Mucosa of rectum (tissue), 2 donors: ENCODE data around the gene MINK1.
"Not testable (repeated sequence)": the region's sequence is repeated elsewhere in the genome, so short reads cannot be mapped to it uniquely, and the experiment has no call there.

Source experiments
- H3K27ac ChIP-seq, 2 donors: one replicate each; pipeline ENCODE4 v1.7.0; 2013; ENCODE audit warnings: inconsistent platforms in 2 of 2, low read depth in 2 of 2, low read length in 2 of 2
- H3K27me3 ChIP-seq, 2 donors: one replicate each; pipeline ENCODE4 v1.7.0; 2013; ENCODE audit warnings: low read length in 2 of 2; ENCODE audit not compliant: control insufficient read depth in 2 of 2, insufficient read depth in 2 of 2
- H3K36me3 ChIP-seq, 2 donors: one replicate each; pipeline ENCODE4 v1.7.0; 2013; ENCODE audit warnings: low read length in 2 of 2; ENCODE audit not compliant: control insufficient read depth in 2 of 2, insufficient read depth in 2 of 2
- H3K4me1 ChIP-seq, 2 donors: one replicate each; pipeline ENCODE4 v1.7.0; 2013; ENCODE audit warnings: low read length in 2 of 2, mild to moderate bottlenecking in 1 of 2; ENCODE audit not compliant: control insufficient read depth in 2 of 2, insufficient read depth in 2 of 2
- H3K4me3 ChIP-seq, 2 donors: one replicate each; pipeline ENCODE4 v1.7.0; 2013; ENCODE audit warnings: low read length in 2 of 2
- H3K9ac ChIP-seq, 2 donors: one replicate each; pipeline ENCODE4 v1.7.0; 2013; ENCODE audit warnings: low read length in 2 of 2, low read depth in 1 of 2, mild to moderate bottlenecking in 1 of 2
- H3K9me3 ChIP-seq, 2 donors: one replicate each; pipeline ENCODE4 v1.7.0; 2013; ENCODE audit warnings: low read length in 2 of 2; ENCODE audit not compliant: control insufficient read depth in 2 of 2
- donor health status: healthy.
- donor health status: Normal muscosa, but diverticular disease.

MINK1 gene

DNA sequence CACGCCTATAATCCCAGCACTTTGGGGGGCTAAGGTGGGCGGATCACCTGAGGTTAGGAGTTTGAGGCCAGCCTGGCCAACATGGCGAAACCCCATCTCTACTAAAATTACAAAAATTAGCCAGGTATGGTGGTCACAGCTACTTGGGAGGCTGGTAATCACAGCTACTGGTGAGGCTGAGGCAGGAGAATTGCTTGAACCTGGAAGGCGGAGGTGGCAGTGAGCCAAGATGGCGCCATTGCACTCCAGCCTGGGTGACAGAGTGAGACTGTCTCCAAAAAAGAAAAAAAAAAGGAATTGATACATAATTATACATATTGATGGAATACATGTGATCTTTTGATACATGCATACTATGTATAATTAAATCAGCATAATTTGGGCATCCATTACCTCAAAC, 34.4 kb downstream of the MINK1 start:
- H3K36me3 ChIP-seq, H3K27ac ChIP-seq, H3K27me3 ChIP-seq, H3K4me1 ChIP-seq, H3K4me3 ChIP-seq, H3K9ac ChIP-seq, H3K9me3 ChIP-seq: not testable (repeated sequence)

DNA sequence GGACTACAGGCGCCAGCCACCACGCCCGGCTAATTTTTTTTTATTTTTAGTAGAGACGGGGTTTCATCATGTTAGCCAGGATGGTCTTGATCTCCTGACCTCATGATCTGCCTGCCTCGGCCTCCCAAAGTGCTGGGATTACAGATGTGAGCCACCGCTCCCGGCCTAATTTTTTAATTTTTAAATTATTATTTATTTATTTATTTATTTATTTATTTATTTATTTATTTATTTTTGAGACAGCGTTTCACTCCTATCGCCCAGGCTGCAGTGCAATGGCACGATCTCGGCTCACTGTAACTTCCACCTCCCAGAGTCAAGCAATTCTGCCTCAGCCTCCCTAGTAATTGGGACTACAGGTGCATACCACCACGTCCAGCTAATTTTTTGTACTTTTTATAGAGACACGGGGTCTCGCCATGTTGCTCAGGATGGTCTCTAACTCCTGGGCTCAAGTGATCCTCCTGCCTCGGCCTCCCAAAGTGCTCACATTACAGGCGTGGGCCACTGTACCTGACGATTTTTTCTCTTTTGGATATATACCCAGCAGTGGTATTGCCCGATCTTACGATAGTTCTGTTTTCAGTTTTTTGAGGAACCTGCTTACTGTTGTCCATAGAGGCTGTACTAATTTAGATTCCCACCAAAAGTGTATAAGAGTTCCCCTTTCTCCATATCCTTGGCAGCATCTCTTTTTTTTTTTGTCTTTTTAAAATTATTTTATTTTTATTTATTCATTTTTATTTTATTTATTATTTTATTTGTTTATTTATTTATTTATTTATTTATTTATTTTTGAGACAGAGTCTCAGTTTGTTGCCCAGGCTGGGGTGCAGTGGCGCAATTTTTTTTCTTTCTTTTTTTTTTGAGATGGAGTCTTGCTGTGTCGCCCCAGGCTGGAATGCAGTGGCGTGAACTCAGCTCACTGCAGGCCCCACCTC, 36.2 kb downstream of the MINK1 start:
- not testable (repeated sequence) for H3K4me3 ChIP-seq, H3K9me3 ChIP-seq, H3K36me3 ChIP-seq, H3K27me3 ChIP-seq, H3K27ac ChIP-seq, H3K4me1 ChIP-seq, H3K9ac ChIP-seq

DNA sequence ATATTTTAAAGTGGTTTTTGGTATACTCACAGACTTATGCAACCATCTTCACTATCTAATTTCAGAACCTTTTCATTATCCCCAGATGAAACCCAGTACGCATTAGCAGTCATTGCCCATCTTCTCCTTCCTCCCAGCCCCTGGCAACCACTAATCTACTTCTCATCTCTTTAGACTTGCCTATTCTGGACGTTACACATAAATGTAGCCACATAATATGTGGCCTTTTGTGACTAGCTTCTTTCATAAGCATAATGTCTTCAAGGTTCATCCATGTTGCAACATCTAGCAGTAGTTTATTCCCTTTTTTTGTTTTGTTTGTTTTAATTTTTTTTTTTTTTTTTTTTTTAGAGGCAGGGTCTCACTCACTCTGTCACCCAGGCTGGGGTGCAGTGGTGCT, 37.7 kb downstream of the MINK1 start:
- H3K4me1 ChIP-seq: no peaks in the 10 kb centered on the region
- H3K9ac ChIP-seq: no peak overlapping the region
- H3K27ac ChIP-seq: no peak overlapping the region
- H3K27me3 ChIP-seq: no peaks in the 10 kb centered on the region
- H3K4me3 ChIP-seq: no peak overlapping the region
- H3K36me3 ChIP-seq: peaks cover 0 to 8% of the 10 kb centered on the region in 2 donors
- H3K9me3 ChIP-seq: no peaks in the 10 kb centered on the region

DNA sequence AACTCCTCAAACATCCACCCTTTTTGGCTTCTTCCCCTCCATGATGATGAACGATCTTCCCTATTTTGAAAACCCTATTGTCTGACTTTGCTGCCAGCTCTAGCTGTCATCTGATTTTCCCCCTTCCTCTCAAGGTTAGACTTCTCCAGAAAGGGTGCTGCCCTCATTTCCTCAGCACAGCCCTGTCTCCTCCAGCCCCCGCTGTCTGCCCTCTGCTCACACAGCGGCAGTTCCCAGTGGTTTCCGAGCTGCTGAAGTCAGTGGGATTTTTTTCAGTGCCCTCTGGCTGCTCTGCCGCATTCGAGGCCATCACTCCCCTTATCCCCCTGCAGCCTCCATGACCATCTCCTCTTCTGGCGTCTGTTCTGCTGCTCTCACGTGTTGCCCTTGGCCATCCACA, 39.6 kb downstream of the MINK1 start:
- Histone ChIP-seq H3K36me3 (peaks cover 4 to 5% of the 10 kb centered on the region in 2 donors), H3K27ac (no peak overlapping the region)

DNA sequence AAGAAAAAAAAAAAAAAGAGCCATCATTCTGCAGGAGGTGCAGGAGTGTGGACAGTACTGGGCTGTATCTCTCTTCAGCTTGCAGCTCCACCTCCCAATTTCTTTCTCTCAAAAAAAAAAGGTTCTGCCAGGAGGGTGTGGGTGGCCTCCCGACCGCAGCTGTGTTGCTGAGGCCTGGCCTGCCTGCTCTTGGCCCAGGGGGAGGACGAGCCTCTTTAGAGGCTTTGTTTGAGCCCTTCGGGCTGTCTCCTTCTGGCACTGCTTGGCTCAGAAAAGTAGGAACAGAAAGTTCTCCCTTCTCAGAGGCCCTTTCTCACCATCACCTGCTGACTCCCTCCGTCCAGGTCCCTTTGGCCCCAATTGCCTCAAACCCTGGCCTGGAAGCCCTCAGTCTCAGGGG, 43.9 kb downstream of the MINK1 start:
- H3K4me3 ChIP-seq: no peak overlapping the region
- no peak overlapping the region for H3K9ac ChIP-seq
- H3K27me3 ChIP-seq: no peaks in the 10 kb centered on the region
- H3K27ac ChIP-seq: no peak overlapping the region
- no peaks in the 10 kb centered on the region for H3K9me3 ChIP-seq
- peaks cover 0 to 2% of the 10 kb centered on the region in 2 donors for H3K4me1 ChIP-seq
- H3K36me3 ChIP-seq: peaks cover 23 to 26% of the 10 kb centered on the region in 2 donors

More for the DNA sequence above, 39.6 kb downstream of the MINK1 start:
- no peaks in the 10 kb centered on the region for H3K27me3 ChIP-seq
- no peak overlapping the region for H3K4me3 ChIP-seq
- H3K4me1 ChIP-seq: peaks cover 0 to 2% of the 10 kb centered on the region in 2 donors
- H3K9ac ChIP-seq: no peak overlapping the region
- no peaks in the 10 kb centered on the region for H3K9me3 ChIP-seq

DNA sequence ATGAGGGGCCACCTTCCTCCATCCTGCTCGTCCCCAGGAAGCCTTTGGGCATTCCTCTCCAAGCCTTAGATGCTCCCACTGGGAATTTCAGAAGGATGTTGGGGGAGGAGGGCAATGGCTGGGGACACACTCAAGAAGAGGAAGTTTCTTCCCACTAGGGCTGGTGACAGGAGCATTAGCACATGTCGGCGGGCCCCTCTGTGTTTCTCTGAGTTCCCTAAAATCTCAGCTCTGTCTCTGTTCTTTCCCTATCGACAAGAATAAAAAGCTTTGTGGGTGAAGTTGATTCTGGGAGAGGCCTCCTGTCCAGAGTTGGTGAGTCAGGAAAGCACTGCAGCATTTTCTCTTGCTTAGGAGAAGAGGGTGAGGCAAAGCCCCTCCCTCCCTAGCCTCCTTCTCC, 46.5 kb downstream of the MINK1 start:
- H3K4me3 ChIP-seq: no peak overlapping the region
- no peak overlapping the region for H3K9ac ChIP-seq
- H3K4me1 ChIP-seq: peaks cover 0 to 2% of the 10 kb centered on the region in 2 donors
- H3K27me3 ChIP-seq: no peaks in the 10 kb centered on the region
- no peak overlapping the region for H3K27ac ChIP-seq
- H3K36me3 ChIP-seq: peaks cover 25 to 33% of the 10 kb centered on the region in 2 donors
- H3K9me3 ChIP-seq: no peaks in the 10 kb centered on the region

DNA sequence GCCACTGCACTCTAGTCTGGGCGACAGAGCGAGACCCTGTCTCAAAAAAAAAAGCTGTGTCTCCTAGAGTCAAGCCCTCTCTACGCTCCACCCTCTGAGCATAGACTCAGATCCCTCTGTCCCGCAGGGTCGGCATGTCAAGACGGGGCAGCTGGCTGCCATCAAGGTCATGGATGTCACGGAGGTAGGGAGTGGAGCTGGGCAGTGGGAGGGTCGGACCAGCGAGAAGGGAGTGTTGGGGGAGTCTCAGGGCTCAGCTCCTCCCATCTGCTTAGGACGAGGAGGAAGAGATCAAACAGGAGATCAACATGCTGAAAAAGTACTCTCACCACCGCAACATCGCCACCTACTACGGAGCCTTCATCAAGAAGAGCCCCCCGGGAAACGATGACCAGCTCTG, 47.7 kb downstream of the MINK1 start:
- H3K27ac ChIP-seq: no peak overlapping the region
- no peak overlapping the region for H3K9ac ChIP-seq
- H3K27me3 ChIP-seq: no peaks in the 10 kb centered on the region
- no peak overlapping the region for H3K4me3 ChIP-seq
- H3K36me3 ChIP-seq: peaks cover 38 to 45% of the 10 kb centered on the region in 2 donors
- H3K9me3 ChIP-seq: no peaks in the 10 kb centered on the region
- H3K4me1 ChIP-seq: peaks cover 0 to 2% of the 10 kb centered on the region in 2 donors

DNA sequence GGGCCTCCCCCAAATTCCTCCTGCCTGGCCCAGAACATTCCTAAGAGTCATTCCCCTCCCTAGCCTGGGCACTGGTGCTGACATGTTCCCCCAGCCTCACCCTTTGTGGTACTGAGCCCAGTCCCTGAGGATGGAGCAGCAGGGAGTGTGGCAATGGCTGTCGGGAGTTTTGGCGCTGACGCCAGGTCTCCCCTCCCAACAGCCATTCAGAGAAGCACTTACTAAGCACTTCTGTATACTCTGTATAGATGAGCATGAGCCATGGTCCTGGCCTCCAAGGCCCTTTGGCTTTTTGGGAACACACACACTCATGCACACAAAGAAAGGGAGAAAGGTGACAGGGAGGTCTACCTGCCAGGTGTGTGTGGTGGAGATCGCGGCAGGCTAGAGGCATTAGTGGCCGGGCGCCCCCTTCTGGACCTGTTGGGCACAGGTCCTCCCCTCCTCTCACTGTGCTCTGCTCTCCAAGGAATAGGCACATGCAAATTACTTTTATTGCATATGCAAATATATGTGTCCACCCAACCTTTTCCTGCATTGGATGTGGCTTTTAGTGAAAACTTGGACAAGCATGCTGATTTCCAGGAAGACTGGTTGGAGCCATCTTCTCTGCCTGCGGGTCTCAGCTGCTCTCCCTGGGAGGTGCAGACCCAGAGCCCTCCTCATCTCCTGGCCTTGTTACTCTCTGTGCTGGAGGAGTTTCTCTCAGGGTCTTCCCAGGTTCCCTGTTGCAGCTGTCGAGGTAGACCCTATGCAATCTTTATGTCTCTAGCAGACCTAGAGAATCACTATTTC, 48.8 kb downstream of the MINK1 start:
- no peak overlapping the region for H3K27ac ChIP-seq
- H3K4me1 ChIP-seq: peaks cover 0 to 2% of the 10 kb centered on the region in 2 donors
- no peaks in the 10 kb centered on the region for H3K9me3 ChIP-seq
- H3K27me3 ChIP-seq: no peaks in the 10 kb centered on the region
- H3K4me3 ChIP-seq: no peak overlapping the region
- no peak overlapping the region for H3K9ac ChIP-seq
- peaks cover 49 to 55% of the 10 kb centered on the region in 2 donors for H3K36me3 ChIP-seq

DNA sequence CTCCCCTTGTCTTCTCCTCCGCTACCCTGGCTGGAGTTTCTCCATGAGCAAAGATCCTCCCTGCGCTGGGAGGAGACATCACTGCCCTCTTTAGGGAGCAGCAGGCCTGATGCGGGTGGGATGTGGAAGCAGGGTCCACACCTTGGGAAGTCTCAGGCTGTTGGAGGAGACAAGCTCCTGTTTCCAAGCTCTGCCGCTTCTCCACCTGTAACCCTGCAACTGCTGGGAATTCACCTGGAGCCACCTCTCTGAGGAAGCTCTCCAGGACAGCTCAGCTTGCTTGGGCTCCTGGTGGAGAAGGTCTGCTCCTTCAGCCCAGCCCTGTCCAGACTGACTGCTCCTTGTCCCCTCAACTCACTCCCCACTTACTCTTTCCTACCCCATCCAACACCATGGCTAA, 51.3 kb downstream of the MINK1 start:
- H3K4me3 ChIP-seq: no peak overlapping the region
- no peaks in the 10 kb centered on the region for H3K9me3 ChIP-seq
- H3K27ac ChIP-seq: no peak overlapping the region
- H3K27me3 ChIP-seq: no peaks in the 10 kb centered on the region
- peaks cover 48 to 54% of the 10 kb centered on the region in 2 donors for H3K36me3 ChIP-seq
- H3K4me1 ChIP-seq: no peaks in the 10 kb centered on the region
- H3K9ac ChIP-seq: no peak overlapping the region

DNA sequence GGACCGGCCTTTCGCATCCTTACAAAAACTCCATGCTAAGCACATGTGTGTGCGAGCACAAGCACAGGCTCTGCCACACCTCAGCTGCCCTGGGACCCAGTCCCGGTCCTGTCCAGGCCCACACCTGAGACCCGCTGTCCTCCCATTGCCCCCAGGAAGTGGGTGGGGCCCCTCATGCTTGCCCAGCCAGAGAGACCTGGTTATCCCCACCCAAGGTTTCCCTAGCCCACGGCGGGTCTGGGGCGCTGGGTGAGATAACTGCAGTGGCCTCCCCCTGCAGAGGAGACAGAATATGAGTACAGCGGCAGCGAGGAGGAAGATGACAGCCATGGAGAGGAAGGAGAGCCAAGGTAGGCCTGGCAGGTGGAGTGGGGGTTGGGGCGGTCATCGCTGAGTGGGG, 53.7 kb downstream of the MINK1 start:
- H3K27ac ChIP-seq: no peak overlapping the region

More for the DNA sequence above, 53.7 kb downstream of the MINK1 start:
- no peak overlapping the region for H3K4me3 ChIP-seq
- H3K9ac ChIP-seq: no peak overlapping the region
- no peaks in the 10 kb centered on the region for H3K27me3 ChIP-seq
- no peaks in the 10 kb centered on the region for H3K4me1 ChIP-seq
- no peaks in the 10 kb centered on the region for H3K9me3 ChIP-seq
- H3K36me3 ChIP-seq: peaks cover 61 to 68% of the 10 kb centered on the region in 2 donors
